ENCODE results near the gene KIAA1217. TPM values are rescaled to one million over a fixed set of nuclear protein-coding genes. Genes with fewer than 3 reads are reported as not detected.
"Not testable (repeated sequence)": the region's sequence is repeated elsewhere in the genome, so short reads cannot be mapped to it uniquely, and the experiment has no call there.

The KIAA1217 gene
- total RNA-seq, 2 experiments from 2014 or later: 0.31 to 1.1 TPM

GRCh38 chr10:24439935-24440334 is 231.0 kb downstream of the KIAA1217 start:
- POLR2A ChIA-PET: no interaction called here
- no peak overlapping the region for H3K27ac Mint-ChIP-seq
- no peaks in the 10 kb centered on the region for H3K36me3 Mint-ChIP-seq
- H3K27me3 Mint-ChIP-seq: peaks cover 23% of the 10 kb centered on the region
- H3K9me3 Mint-ChIP-seq: no peaks in the 10 kb centered on the region
- no peak for DNase-seq
- peaks cover 4% of the 10 kb centered on the region for H3K4me1 Mint-ChIP-seq (ENCODE audit: low read depth)
- intact Hi-C loops (cut with micrococcal nuclease): no loop called here
- H3K4me3 Mint-ChIP-seq: no peak overlapping the region
- CTCF ChIA-PET: no interaction called here

- Mint-ChIP-seq H3K4me3 (no peak overlapping the region), H3K4me1 (ENCODE audit: low read depth) (no peaks in the 10 kb centered on the region), H3K36me3 (no peaks in the 10 kb centered on the region), H3K9me3 (no peaks in the 10 kb centered on the region), H3K27me3 (peaks cover 22% of the 10 kb centered on the region), H3K27ac (no peak overlapping the region)
- DNase-seq: no peak
- ChIA-PET CTCF (no interaction called here), POLR2A (no interaction called here)
- intact Hi-C loops (cut with micrococcal nuclease): no loop called here
Observed at GRCh38 chr10:24440817-24441797, 232.2 kb downstream of the KIAA1217 start.

DNA sequence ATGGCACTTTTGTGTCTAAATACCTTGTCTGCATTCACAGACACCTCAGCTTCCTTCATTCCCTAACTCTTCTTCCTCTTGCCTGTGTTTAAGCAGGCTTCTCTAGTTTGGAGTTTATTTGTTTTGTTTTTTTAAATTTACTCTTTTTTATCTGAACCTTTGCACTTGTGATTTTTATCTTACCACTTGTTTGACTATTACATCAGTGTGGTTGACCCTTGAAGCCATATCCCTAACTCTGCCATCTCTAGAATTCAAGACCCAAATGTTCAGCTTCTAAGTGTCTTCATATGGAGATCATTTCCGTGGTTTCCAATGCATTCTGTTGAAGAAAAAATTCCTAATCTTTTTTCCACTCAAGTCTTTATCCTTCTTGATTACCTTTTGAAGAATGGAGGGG is 233.3 kb downstream of the KIAA1217 start:
- Mint-ChIP-seq H3K27me3 (peaks cover 22% of the 10 kb centered on the region), H3K9me3 (no peaks in the 10 kb centered on the region), H3K4me1 (ENCODE audit: low read depth) (no peaks in the 10 kb centered on the region), H3K4me3 (no peak overlapping the region), H3K27ac (no peak overlapping the region), H3K36me3 (no peaks in the 10 kb centered on the region)
- intact Hi-C loops (cut with micrococcal nuclease): no loop called here
- POLR2A ChIA-PET: no interaction called here
- CTCF ChIA-PET: no interaction called here
- no peak for DNase-seq

DNA sequence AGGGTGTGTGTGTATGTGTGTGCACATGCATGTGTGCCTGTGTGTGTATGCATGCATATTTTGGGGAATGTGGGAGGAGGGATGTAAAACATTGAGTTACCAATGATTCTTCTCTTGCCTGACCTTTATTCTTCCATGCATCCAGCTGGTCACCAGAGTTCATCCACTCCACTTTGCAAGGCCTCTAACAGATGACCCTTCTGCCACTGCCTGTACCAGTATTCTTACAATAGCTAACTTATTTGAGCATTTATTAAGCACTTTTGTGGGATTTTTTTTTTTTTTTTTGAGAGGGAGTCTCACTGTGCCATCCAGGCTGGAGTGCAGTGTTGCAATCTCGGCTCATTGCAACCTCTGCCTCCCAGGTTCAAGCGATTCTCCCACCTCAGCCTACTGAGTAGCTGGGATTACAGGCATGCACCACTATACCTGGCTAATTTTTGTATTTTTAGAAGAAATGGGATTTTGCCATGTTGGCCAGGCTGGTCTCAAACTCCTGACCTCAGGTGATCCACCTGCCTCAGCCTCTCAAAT is 233.8 kb downstream of the KIAA1217 start:
- H3K9me3 Mint-ChIP-seq; CTCF ChIA-PET; DNase-seq; H3K36me3 Mint-ChIP-seq; POLR2A ChIA-PET; H3K27ac Mint-ChIP-seq; intact Hi-C loops (cut with micrococcal nuclease); H3K4me1 Mint-ChIP-seq (ENCODE audit: low read depth); H3K4me3 Mint-ChIP-seq: not testable (repeated sequence)
- H3K27me3 Mint-ChIP-seq: peaks cover 22% of the 10 kb centered on the region

GRCh38 chr10:24444337-24444736 is 235.4 kb downstream of the KIAA1217 start:
- no peak for DNase-seq
- intact Hi-C loops (cut with micrococcal nuclease): no loop called here
- POLR2A ChIA-PET: no interaction called here

DNA sequence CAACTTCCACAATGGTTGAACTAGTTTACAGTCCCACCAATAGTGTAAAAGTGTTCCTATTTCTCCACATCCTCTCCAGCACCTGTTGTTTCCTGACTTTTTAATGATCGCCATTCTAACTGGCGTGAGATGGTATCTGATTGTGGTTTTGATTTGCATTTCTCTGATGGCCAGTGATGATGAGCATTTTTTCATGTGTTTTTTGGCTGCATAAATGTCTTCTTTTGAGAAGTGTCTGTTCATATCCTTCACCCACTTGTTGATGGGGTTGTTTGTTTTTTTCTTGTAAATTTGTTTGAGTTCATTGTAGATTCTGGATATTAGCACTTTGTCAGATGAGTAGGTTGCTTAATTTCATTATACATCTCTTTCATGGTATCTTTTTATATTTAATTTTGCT is 237.0 kb downstream of the KIAA1217 start:
- CTCF ChIA-PET; DNase-seq; H3K9me3 Mint-ChIP-seq; POLR2A ChIA-PET; H3K27ac Mint-ChIP-seq; H3K36me3 Mint-ChIP-seq; intact Hi-C loops (cut with micrococcal nuclease); H3K27me3 Mint-ChIP-seq; H3K4me3 Mint-ChIP-seq: not testable (repeated sequence)
- H3K4me1 Mint-ChIP-seq (ENCODE audit: low read depth): peaks cover 16% of the 10 kb centered on the region

More at GRCh38 chr10:24444337-24444736, 235.4 kb downstream of the KIAA1217 start:
- no peak overlapping the region for H3K4me3 Mint-ChIP-seq
- H3K36me3 Mint-ChIP-seq: no peaks in the 10 kb centered on the region
- H3K27me3 Mint-ChIP-seq: peaks cover 13% of the 10 kb centered on the region
- CTCF ChIA-PET: no interaction called here
- H3K4me1 Mint-ChIP-seq (ENCODE audit: low read depth): peaks cover 9% of the 10 kb centered on the region
- no peak overlapping the region for H3K27ac Mint-ChIP-seq
- no peaks in the 10 kb centered on the region for H3K9me3 Mint-ChIP-seq

DNA sequence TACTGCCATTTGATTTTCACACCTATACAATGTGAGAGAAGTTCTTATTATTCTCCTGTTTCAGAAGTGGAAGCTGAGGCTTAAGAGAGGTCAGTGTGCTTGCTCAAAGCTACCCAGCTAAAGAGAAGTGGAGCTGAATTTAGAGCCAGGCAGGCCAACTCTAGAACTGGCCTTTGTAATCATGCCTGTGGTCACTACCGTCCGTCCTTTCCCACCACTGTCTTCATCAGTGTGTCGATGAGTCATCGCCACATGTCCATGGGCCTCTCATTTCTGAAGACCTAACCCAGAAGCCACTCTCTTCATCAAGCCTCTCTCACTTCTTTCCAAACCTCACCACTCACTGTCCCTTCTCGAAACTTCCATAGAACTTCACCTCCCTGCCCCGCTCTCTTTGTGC is 237.8 kb downstream of the KIAA1217 start:
- H3K4me3 Mint-ChIP-seq: no peak overlapping the region
- peaks cover 23% of the 10 kb centered on the region for H3K4me1 Mint-ChIP-seq (ENCODE audit: low read depth)
- peaks cover 11% of the 10 kb centered on the region for H3K27me3 Mint-ChIP-seq
- no peak for DNase-seq
- no peaks in the 10 kb centered on the region for H3K9me3 Mint-ChIP-seq
- intact Hi-C loops (cut with micrococcal nuclease): no loop called here
- no peaks in the 10 kb centered on the region for H3K36me3 Mint-ChIP-seq
- no peak overlapping the region for H3K27ac Mint-ChIP-seq
- ChIA-PET POLR2A (no interaction called here), CTCF (interaction anchor here (0.9 kb wide), 1 partner anchor 11 kb away, joined by 3 read pairs; no protein-coding TSS in a partner anchor)

GRCh38 chr10:24448351-24448999 is 239.5 kb downstream of the KIAA1217 start:
- intact Hi-C loops (cut with micrococcal nuclease): no loop called here
- Mint-ChIP-seq H3K27ac (no peak overlapping the region), H3K9me3 (no peaks in the 10 kb centered on the region), H3K27me3 (peaks cover 15% of the 10 kb centered on the region), H3K4me1 (ENCODE audit: low read depth) (peaks cover 28% of the 10 kb centered on the region), H3K36me3 (no peaks in the 10 kb centered on the region), H3K4me3 (no peak overlapping the region)
- POLR2A ChIA-PET: no interaction called here
- DNase-seq: no peak
- CTCF ChIA-PET: interaction anchor here (0.7 kb wide), 1 partner anchor 59 kb away, joined by 3 read pairs; no protein-coding TSS in a partner anchor

GRCh38 chr10:24449321-24449740 is 240.4 kb downstream of the KIAA1217 start:
- no peaks in the 10 kb centered on the region for H3K36me3 Mint-ChIP-seq
- H3K4me1 Mint-ChIP-seq (ENCODE audit: low read depth): peaks cover 28% of the 10 kb centered on the region
- no peak for DNase-seq
- H3K4me3 Mint-ChIP-seq: no peak overlapping the region
- H3K27ac Mint-ChIP-seq: no peak overlapping the region
- ChIA-PET POLR2A (interaction anchor here (1.1 kb wide), 1 partner anchor 66 kb away, joined by 4 read pairs; no protein-coding TSS in a partner anchor), CTCF (no interaction called here)
- no peaks in the 10 kb centered on the region for H3K9me3 Mint-ChIP-seq
- H3K27me3 Mint-ChIP-seq: peaks cover 16% of the 10 kb centered on the region
- intact Hi-C loops (cut with micrococcal nuclease): loop anchor here (1.0 kb wide), 2 partner anchors 15 to 66 kb away; no protein-coding TSS in a partner anchor

DNA sequence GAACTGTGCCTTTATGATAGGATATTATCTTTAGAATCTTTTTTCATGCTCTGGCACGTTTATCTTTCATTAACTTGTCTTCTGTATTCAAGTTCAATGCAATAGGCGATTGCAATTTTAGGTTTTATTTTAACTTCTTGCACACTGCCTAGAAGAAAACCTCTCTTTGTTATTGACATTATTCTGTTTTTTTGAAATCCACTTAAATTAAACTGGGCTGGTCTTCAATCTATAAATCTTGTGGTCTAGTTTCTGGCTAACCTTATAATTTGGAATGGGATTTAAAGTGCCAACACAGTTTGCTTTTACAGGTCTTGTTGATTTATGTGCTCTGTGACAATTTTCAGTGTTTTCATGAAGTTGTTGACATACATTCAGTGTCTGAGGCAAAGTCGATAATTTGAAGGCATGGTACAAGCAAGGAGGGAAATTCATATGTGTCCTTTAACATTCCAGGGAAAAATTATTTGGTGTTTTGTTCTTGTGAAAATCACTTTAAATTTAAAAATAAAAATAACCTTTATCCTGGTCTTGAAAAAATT is 240.9 kb downstream of the KIAA1217 start:
- ChIA-PET POLR2A (interaction anchor here (1.1 kb wide), 1 partner anchor 66 kb away, joined by 4 read pairs; no protein-coding TSS in a partner anchor), CTCF (no interaction called here)
- Mint-ChIP-seq H3K36me3 (no peaks in the 10 kb centered on the region), H3K9me3 (no peaks in the 10 kb centered on the region), H3K27me3 (peaks cover 17% of the 10 kb centered on the region), H3K27ac (no peak overlapping the region), H3K4me3 (no peak overlapping the region), H3K4me1 (ENCODE audit: low read depth) (peaks cover 28% of the 10 kb centered on the region)
- no peak for DNase-seq
- intact Hi-C loops (cut with micrococcal nuclease): loop anchor here (1.0 kb wide), 2 partner anchors 14 to 67 kb away; no protein-coding TSS in a partner anchor

DNA sequence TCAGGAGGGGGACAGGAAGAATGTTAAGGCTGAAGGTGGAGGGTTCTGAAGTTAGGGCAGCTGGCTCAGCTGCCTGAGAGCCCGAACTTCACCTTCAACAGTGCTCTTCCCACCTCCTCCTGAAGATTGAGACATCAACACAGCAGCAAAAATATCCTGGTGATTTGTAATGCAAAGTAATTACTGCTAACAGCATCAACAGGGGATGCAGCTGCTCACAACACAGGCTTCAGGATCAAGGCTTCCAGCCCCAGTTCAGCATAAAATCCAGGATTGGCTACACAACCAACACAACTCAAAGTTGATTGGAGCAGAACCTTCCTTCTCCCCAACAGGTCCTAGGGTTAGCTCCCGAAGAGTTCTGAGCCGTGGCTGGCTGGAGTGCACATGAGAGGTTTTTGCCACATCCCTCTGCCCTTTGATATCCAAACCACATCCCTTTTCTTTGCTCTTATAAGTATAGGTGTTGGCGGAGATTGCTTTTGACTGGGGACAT is 242.4 kb downstream of the KIAA1217 start:
- no peak for DNase-seq
- H3K27ac Mint-ChIP-seq: no peak overlapping the region
- ChIA-PET POLR2A (no interaction called here), CTCF (no interaction called here)
- peaks cover 28% of the 10 kb centered on the region for H3K4me1 Mint-ChIP-seq (ENCODE audit: low read depth)
- H3K9me3 Mint-ChIP-seq: no peaks in the 10 kb centered on the region
- intact Hi-C loops (cut with micrococcal nuclease): no loop called here
- H3K4me3 Mint-ChIP-seq: no peak overlapping the region
- H3K27me3 Mint-ChIP-seq: peaks cover 24% of the 10 kb centered on the region
- H3K36me3 Mint-ChIP-seq: no peaks in the 10 kb centered on the region

GRCh38 chr10:24452030-24452429 is 243.1 kb downstream of the KIAA1217 start:
- ChIA-PET CTCF (no interaction called here), POLR2A (no interaction called here)
- no peaks in the 10 kb centered on the region for H3K9me3 Mint-ChIP-seq
- peaks cover 25% of the 10 kb centered on the region for H3K27me3 Mint-ChIP-seq
- H3K27ac Mint-ChIP-seq: no peak overlapping the region
- H3K36me3 Mint-ChIP-seq: no peaks in the 10 kb centered on the region
- no peak for DNase-seq
- no peak overlapping the region for H3K4me3 Mint-ChIP-seq
- intact Hi-C loops (cut with micrococcal nuclease): no loop called here
- H3K4me1 Mint-ChIP-seq (ENCODE audit: low read depth): peaks cover 28% of the 10 kb centered on the region

Measured in activated CD4-positive, alpha-beta memory T cell treated with anti-CD3 and anti-CD28 coated beads for 36 hours (primary cell).